ENCODE results near the gene CLEC9A. TPM values are rescaled to one million over a fixed set of nuclear protein-coding genes. Genes with fewer than 3 reads are reported as not detected.

CLEC9A gene
- total RNA-seq, 2 donors from 2014 or later: not detected

DNA sequence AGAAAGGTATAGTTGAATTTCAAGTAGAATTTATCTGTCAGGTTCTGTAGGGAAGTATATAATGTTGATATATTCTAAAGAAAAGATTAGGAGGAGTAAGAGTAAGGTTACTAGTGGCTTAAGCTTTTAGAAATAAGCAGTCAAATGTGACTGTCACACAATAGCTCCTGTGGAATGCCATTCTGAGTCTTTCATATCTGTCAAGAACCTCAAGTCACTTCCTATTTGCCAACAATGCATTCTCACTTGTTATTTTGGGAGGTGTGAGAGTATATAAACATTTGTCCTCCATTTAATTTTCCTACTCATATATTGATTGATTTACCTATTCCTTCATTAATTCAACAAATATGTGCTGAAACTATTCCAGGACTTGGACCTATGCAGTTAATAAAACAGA is 11.7 kb downstream of the CLEC9A start:
- no peak for DNase-seq (ENCODE audit: low spot score in 2 of 2)
- ATAC-seq: no peak
- no peaks in the 10 kb centered on the region for H3K36me3 Mint-ChIP-seq

GRCh38 chr12:10048526-10048925 is 18.0 kb downstream of the CLEC9A start:
- no peaks in the 10 kb centered on the region for H3K9me3 Mint-ChIP-seq
- H3K36me3 Mint-ChIP-seq: no peaks in the 10 kb centered on the region
- DNase-seq (ENCODE audit: low spot score in 2 of 2): no peak
- no peak overlapping the region for H3K27ac Mint-ChIP-seq
- no peak for ATAC-seq

More for the DNA sequence above, 11.7 kb downstream of the CLEC9A start:
- H3K9me3 Mint-ChIP-seq: no peaks in the 10 kb centered on the region
- no peak overlapping the region for H3K27ac Mint-ChIP-seq

DNA sequence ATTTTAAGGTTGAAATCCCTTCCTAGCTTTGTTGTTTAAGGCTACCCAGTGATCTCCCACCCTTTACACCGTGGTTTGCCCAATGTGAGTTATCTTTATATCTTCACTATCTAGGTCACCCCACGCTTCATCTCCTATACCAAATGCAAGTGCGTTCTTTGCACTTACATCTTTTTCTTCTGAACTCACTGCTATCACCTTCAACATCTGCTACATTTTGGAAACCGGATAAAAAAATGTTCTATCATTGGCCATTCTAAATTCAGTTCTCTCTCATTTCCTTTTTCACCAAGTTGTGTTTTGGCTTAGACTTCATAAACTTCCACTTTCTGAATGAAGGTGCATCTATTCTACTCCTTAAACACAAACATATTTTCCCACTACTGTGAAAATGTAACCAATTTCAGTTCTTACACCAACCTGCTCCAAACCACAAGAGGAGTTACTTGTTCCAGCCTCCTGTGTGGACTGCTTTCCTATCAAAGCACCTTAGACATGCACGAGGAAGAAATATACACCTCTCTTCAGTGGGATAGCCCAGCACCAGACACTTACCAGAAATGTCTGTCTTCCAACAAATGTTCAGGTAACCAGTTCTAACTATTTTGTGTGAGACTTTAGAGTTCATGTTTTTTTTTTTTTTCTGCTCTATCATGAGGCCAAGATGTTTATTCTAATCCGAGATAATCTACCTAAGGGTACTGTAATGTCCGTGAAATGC is 21.9 kb downstream of the CLEC9A start:
- ATAC-seq: peak in 1 of 2 donors; percentile 67
- DNase-seq (ENCODE audit: low spot score in 2 of 2): no peak
- H3K9me3 Mint-ChIP-seq: no peaks in the 10 kb centered on the region

GRCh38 chr12:10058387-10058786 is 27.9 kb downstream of the CLEC9A start:
- no peaks in the 10 kb centered on the region for H3K36me3 Mint-ChIP-seq
- no peak for ATAC-seq

More for the DNA sequence above, 21.9 kb downstream of the CLEC9A start:
- Mint-ChIP-seq H3K36me3 (no peaks in the 10 kb centered on the region), H3K27ac (no peak overlapping the region)

GRCh38 chr12:10065241-10065640 is 34.8 kb downstream of the CLEC9A start:
- Mint-ChIP-seq H3K36me3 (no peaks in the 10 kb centered on the region), H3K9me3 (no peaks in the 10 kb centered on the region), H3K27ac (no peak overlapping the region)
- ATAC-seq (no peak), DNase-seq (ENCODE audit: low spot score in 2 of 2) (no peak)

More at GRCh38 chr12:10058387-10058786, 27.9 kb downstream of the CLEC9A start:
- no peaks in the 10 kb centered on the region for H3K9me3 Mint-ChIP-seq
- no peak overlapping the region for H3K27ac Mint-ChIP-seq
- no peak for DNase-seq (ENCODE audit: low spot score in 2 of 2)

GRCh38 chr12:10067264-10067663 is 36.8 kb downstream of the CLEC9A start:
- Mint-ChIP-seq H3K27ac (no peak overlapping the region), H3K9me3 (no peaks in the 10 kb centered on the region), H3K36me3 (no peaks in the 10 kb centered on the region)
- ATAC-seq (no peak), DNase-seq (ENCODE audit: low spot score in 2 of 2) (no peak)

DNA sequence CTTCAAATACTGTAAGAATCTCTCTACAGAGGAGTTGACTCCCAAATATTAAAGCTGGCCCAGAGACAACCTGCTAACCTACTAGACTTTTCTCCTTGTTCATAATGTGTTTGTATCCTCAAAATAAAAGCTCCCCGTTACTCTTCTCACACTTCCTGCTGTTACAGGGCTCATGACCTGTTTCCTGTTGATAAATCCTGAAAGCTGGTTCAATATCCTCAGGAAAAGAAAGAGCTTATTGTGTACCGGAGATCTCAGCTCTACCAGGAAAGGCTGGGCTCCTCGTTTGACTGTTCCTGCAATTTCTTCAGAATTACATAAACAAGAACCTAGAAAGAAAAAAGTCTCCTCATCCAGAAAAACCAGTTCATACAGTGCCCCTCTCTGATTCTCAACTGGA is 37.5 kb downstream of the CLEC9A start:
- DNase-seq (ENCODE audit: low spot score in 2 of 2): no peak
- ATAC-seq: no peak
- no peaks in the 10 kb centered on the region for H3K36me3 Mint-ChIP-seq
- H3K9me3 Mint-ChIP-seq: no peaks in the 10 kb centered on the region
- H3K27ac Mint-ChIP-seq: no peak overlapping the region

- DNase-seq (ENCODE audit: low spot score in 2 of 2) (no peak), ATAC-seq (no peak)
- H3K36me3 Mint-ChIP-seq: no peaks in the 10 kb centered on the region
- no peak overlapping the region for H3K27ac Mint-ChIP-seq
- no peaks in the 10 kb centered on the region for H3K9me3 Mint-ChIP-seq
These were observed 38.2 kb downstream of the CLEC9A start for GRCh38 chr12:10068644-10069043.

- ATAC-seq (no peak), DNase-seq (ENCODE audit: low spot score in 2 of 2) (no peak)
- Mint-ChIP-seq H3K27ac (no peak overlapping the region), H3K36me3 (no peaks in the 10 kb centered on the region), H3K9me3 (no peaks in the 10 kb centered on the region)
These were observed 38.6 kb downstream of the CLEC9A start for GRCh38 chr12:10069099-10069498.

GRCh38 chr12:10069976-10070375 is 39.5 kb downstream of the CLEC9A start:
- Mint-ChIP-seq H3K36me3 (no peaks in the 10 kb centered on the region), H3K27ac (no peak overlapping the region), H3K9me3 (no peaks in the 10 kb centered on the region)
- ATAC-seq (no peak), DNase-seq (ENCODE audit: low spot score in 2 of 2) (no peak)

DNA sequence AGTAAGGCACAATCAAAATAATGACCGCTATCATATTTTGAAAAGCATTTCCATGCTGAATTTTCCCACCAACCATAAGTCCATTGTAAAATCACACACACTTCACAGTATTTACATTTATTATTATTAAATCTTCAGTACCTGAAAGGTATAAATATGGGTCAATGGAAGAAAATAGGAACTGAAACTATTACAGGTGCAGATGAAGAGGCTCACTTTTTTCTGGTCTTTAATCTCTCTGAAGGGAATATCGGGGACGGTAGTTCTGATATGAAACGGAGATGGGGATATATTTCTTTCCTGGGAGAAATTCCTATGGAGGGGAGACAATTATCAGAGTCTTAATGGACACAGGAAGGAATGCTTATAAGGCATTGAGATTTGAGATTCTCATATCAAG is 39.9 kb downstream of the CLEC9A start:
- no peak for ATAC-seq
- H3K9me3 Mint-ChIP-seq: no peaks in the 10 kb centered on the region
- no peaks in the 10 kb centered on the region for H3K36me3 Mint-ChIP-seq
- H3K27ac Mint-ChIP-seq: no peak overlapping the region
- no peak for DNase-seq (ENCODE audit: low spot score in 2 of 2)

DNA sequence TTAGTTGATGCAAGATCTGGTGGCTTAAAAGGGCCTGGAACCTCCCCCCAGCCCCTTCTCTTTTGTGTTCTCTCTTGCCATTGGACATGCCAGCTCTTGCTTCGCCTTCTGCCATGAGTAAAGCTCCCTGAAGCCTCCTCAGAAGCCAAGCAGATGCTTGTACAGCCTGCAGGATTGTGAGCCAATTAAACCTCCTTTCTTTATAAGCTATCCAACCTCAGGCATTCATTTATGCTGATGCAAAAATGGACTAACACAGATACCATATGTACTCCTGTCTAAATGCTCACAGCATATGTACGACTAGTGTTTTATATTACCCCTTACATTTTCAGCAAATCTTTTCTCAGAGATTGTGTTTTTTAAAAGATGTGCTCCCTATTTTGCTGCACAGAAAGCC is 41.6 kb downstream of the CLEC9A start:
- ATAC-seq: no peak
- no peak overlapping the region for H3K27ac Mint-ChIP-seq
- no peaks in the 10 kb centered on the region for H3K9me3 Mint-ChIP-seq
- no peak for DNase-seq (ENCODE audit: low spot score in 2 of 2)
- H3K36me3 Mint-ChIP-seq: no peaks in the 10 kb centered on the region

GRCh38 chr12:10073261-10073660 is 42.8 kb downstream of the CLEC9A start:
- DNase-seq (ENCODE audit: low spot score in 2 of 2) (no peak), ATAC-seq (no peak)
- H3K9me3 Mint-ChIP-seq: no peaks in the 10 kb centered on the region
- H3K36me3 Mint-ChIP-seq: no peaks in the 10 kb centered on the region
- no peak overlapping the region for H3K27ac Mint-ChIP-seq

DNA sequence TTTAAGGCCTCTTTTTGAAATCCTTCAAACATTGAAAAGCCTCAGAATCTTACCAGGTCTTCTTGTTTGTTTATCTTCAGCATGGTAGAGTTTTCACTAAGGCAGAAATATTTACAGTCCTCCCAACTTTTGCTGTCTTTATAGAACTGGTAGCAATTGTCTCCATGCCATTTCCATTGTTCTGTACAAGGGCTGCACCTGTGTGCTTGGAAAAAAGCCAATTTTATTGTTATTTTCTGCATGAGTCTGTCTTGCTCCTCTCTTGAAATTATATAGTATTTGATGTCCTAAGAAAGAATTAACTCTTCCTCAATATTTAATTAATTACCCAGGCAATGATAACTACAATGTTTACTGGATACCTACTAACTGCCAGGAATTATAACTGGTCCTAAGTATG is 45.0 kb downstream of the CLEC9A start:
- no peak overlapping the region for H3K27ac Mint-ChIP-seq
- ATAC-seq (no peak), DNase-seq (ENCODE audit: low spot score in 2 of 2) (no peak)
- no peaks in the 10 kb centered on the region for H3K36me3 Mint-ChIP-seq
- no peaks in the 10 kb centered on the region for H3K9me3 Mint-ChIP-seq

GRCh38 chr12:10082117-10082874 is 51.8 kb downstream of the CLEC9A start:
- DNase-seq (ENCODE audit: low spot score in 2 of 2): no peak
- Mint-ChIP-seq H3K27ac (no peak overlapping the region), H3K9me3 (peaks cover 8 to 19% of the 10 kb centered on the region in 2 donors), H3K36me3 (peaks cover 10% of the 10 kb centered on the region in 2 donors)
- ATAC-seq: no peak

DNA sequence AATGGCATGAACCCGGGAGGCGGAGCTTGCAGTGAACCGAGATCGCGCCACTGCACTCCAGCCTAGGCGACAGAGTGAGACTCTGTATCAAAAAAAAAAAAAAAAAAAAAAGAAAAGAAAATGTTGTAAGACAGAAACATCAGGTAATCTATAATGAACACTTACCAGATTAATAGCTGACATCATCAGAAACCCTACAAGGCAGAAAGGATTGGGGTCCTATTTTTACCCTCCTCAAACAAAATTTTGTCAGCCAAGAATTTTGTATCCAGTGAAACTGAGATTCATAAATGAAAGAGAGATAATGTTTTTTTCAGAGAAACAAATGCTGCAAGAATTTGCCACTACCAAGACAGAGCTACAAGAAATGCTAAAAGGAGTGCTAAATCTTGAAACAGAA is 54.3 kb downstream of the CLEC9A start:
- DNase-seq (ENCODE audit: low spot score in 2 of 2) (no peak), ATAC-seq (no peak)
- Mint-ChIP-seq H3K9me3 (peaks cover 8 to 19% of the 10 kb centered on the region in 2 donors), H3K36me3 (peaks cover 10% of the 10 kb centered on the region in 2 donors), H3K27ac (no peak overlapping the region)

- Mint-ChIP-seq H3K9me3 (peaks cover 8 to 19% of the 10 kb centered on the region in 2 donors), H3K36me3 (peaks cover 10% of the 10 kb centered on the region in 2 donors), H3K27ac (no peak overlapping the region)
- no peak for ATAC-seq
- DNase-seq (ENCODE audit: low spot score in 2 of 2): no peak
These were observed 55.9 kb downstream of the CLEC9A start for GRCh38 chr12:10086387-10086786.

DNA sequence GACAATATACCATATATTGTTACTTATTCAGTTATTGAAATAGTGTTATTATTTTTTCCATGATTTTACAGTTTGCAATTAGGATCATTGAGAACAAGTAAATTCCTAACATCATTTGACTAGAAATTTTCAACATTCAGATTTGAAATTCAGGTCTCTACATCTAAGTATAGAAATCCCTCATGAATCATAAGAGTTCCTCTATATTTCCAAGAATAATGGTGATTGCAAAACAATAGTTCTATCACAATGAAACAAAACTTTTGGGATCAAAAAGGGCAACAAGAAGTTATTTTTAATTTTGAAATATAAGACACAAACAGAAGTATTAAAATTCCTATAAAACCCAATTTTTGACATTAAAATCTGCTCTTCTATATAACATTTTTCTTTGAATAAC is 57.5 kb downstream of the CLEC9A start:
- no peak overlapping the region for H3K27ac Mint-ChIP-seq
- DNase-seq (ENCODE audit: low spot score in 2 of 2) (no peak), ATAC-seq (no peak)
- peaks cover 10% of the 10 kb centered on the region in 2 donors for H3K36me3 Mint-ChIP-seq
- H3K9me3 Mint-ChIP-seq: peaks cover 4 to 13% of the 10 kb centered on the region in 2 donors
